Measurements from ENCODE around the gene CNGA4. TPM values are rescaled to one million over a fixed set of nuclear protein-coding genes. Genes with fewer than 3 reads are reported as not detected.

CNGA4 gene
- total and polyA plus RNA-seq, 7 donors: 0.03 to 0.21 TPM; not detected in 5

- Histone ChIP-seq H3K4me1 (peaks cover 8% of the 10 kb centered on the region), H3K27me3 (ENCODE audit: insufficient read depth in 3 of 3, low read length in 2 of 3) (no peaks in the 10 kb centered on the region), H3K4me3 (no peak overlapping the region), H3K9me3 (no peaks in the 10 kb centered on the region), H3K27ac (no peak overlapping the region), H3K36me3 (ENCODE audit: insufficient read depth in 1 of 2, low read depth in 1 of 2) (peaks cover 3 to 8% of the 10 kb centered on the region in 2 donors)
- no peak for TF ChIP-seq CTCF (IDR thresholded peaks at IDR 0.05)
- no peak for ATAC-seq
- whole genome bisulfite sequencing, 3 donors: 50 to 73% (median 64%) methylated on average over 3 of the region's 3 CpGs
- no peak for DNase-seq
- intact Hi-C loops (cut with DNase I): no loop called here
These were observed 10.4 kb upstream of the CNGA4 start for GRCh38 chr11:6228520-6228919.

GRCh38 chr11:6229911-6230310 lies 9.0 kb upstream of the CNGA4 start:
- Histone ChIP-seq H3K4me1 (peaks cover 13% of the 10 kb centered on the region), H3K36me3 (ENCODE audit: insufficient read depth in 1 of 2, low read depth in 1 of 2) (peaks cover 0 to 3% of the 10 kb centered on the region in 2 donors), H3K27ac (no peak overlapping the region), H3K9me3 (no peaks in the 10 kb centered on the region), H3K27me3 (ENCODE audit: insufficient read depth in 3 of 3, low read length in 2 of 3) (no peaks in the 10 kb centered on the region), H3K4me3 (no peak overlapping the region)
- DNase-seq (no peak), ATAC-seq (no peak)
- no peak for TF ChIP-seq CTCF (IDR thresholded peaks at IDR 0.05)
- intact Hi-C loops (cut with DNase I): loop anchor here (10.0 kb wide), 2 partner anchors 245 to 385 kb away; partner anchors contain the start of genes TRIM3 (in 2 of the 2), TAF10 (in 1 of the 2) and TPP1 (in 1 of the 2)
- 70 to 87% (median 72%) methylated on average over 2 of the region's 2 CpGs for WGBS, 3 donors

DNA sequence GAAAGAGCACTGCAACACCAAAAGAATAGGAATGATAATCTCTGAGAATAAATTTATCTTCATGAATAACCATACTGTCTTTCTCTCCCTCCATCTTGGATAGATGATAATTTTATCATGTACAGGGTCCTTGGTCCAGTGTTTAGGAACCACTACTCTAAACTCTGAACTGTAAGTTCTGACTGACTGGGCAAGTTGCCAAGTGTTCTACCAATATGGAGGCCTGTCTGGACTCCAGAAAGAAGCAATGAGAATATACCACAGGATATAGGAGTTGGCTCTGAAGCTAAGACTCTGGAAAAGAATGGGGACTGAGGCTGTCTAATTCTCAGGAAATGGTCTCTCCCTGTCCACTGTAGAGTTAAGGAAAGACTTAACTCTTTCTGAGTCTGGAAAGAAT lies 6.0 kb upstream of the CNGA4 start:
- no peak for TF ChIP-seq CTCF (IDR thresholded peaks at IDR 0.05)
- no peak for ATAC-seq

GRCh38 chr11:6233984-6234386 lies 4.9 kb upstream of the CNGA4 start:
- Histone ChIP-seq H3K4me1 (peaks cover 19% of the 10 kb centered on the region), H3K36me3 (ENCODE audit: insufficient read depth in 1 of 2, low read depth in 1 of 2) (peaks cover 0 to 3% of the 10 kb centered on the region in 2 donors), H3K4me3 (peak overlapping the region; percentile 83), H3K9me3 (no peaks in the 10 kb centered on the region), H3K27ac (peak overlapping the region; percentile 77), H3K27me3 (ENCODE audit: insufficient read depth in 3 of 3, low read length in 2 of 3) (no peaks in the 10 kb centered on the region)
- ATAC-seq: peak in 1 of 4 donors; percentile 2
- DNase-seq: peak in 1 of 2 donors; percentile 53
- no peak for TF ChIP-seq CTCF (IDR thresholded peaks at IDR 0.05)
- intact Hi-C loops (cut with DNase I): loop anchor here (10.0 kb wide), 2 partner anchors 241 to 381 kb away; partner anchors contain the start of genes TRIM3 (in 2 of the 2), TAF10 (in 1 of the 2) and TPP1 (in 1 of the 2)
- WGBS, 3 donors: 0 to 3% (median 2%) methylated on average over 10 of the region's 10 CpGs

More for the DNA sequence above, 6.0 kb upstream of the CNGA4 start:
- intact Hi-C loops (cut with DNase I): loop anchor here (10.0 kb wide), 2 partner anchors 242 to 382 kb away; partner anchors contain the start of genes TRIM3 (in 2 of the 2), TAF10 (in 1 of the 2) and TPP1 (in 1 of the 2)
- H3K9me3 ChIP-seq: no peaks in the 10 kb centered on the region
- peaks cover 19% of the 10 kb centered on the region for H3K4me1 ChIP-seq
- no peaks in the 10 kb centered on the region for H3K27me3 ChIP-seq (ENCODE audit: insufficient read depth in 3 of 3, low read length in 2 of 3)
- H3K27ac ChIP-seq: no peak overlapping the region
- DNase-seq: no peak
- peak overlapping the region; percentile 83 for H3K4me3 ChIP-seq
- H3K36me3 ChIP-seq (ENCODE audit: insufficient read depth in 1 of 2, low read depth in 1 of 2): peaks cover 0 to 3% of the 10 kb centered on the region in 2 donors

Measured in psoas muscle (tissue), 8 donors.